Measurements from ENCODE around the gene CNOT8.

Gene CNOT8

DNA sequence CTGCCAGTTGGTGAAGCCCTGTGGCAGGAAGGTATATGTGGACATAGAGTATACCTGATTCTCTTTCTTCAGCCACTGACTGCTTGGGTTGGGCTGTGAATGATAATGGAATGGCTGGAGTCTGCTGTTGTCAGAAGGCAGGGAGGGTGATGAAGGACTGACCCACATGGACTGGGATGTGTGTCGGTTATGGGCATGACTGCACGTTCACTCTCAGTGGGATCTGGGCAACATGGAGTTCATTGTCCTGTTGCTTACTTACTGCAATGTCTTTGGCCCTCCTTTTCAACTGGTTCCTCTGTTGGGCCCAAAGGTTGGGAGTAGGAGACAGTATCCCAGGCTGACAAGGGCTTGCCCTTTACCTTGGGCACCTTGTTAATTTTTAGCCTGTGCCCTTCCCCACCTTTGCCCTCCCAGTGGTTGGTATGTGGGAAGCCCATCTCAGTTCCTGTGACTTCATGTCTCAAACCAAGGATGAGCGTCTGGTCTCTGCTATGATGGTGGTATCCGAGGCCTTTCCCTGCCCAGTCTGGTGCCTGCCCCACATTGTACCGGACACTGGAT is 42.7 kb upstream of the CNOT8 start:
- Histone ChIP-seq H3K36me3 (ENCODE audit: insufficient read depth, low read length) (peaks cover 97% of the 10 kb centered on the region), H3K4me1 (ENCODE audit: insufficient read depth, low read length) (no peaks in the 10 kb centered on the region), H3K4me2 (ENCODE audit: insufficient read depth, low read length) (no peak overlapping the region), H3K9ac (ENCODE audit: low read depth, low read length) (no peak overlapping the region), H3K27ac (ENCODE audit: low read length) (no peak overlapping the region), H2AFZ (ENCODE audit: low read depth, low read length) (no peak overlapping the region), H3K79me2 (ENCODE audit: insufficient read depth, low read length) (peaks cover 8% of the 10 kb centered on the region), H3K4me3 (ENCODE audit: low read depth in 1 of 2, low read length in 2 of 2) (no peak overlapping the region), H3K9me3 (ENCODE audit: insufficient read depth, low read length, severe bottlenecking) (no peaks in the 10 kb centered on the region), H4K20me1 (ENCODE audit: insufficient read depth, low read length) (peaks cover 48% of the 10 kb centered on the region), H3K27me3 (ENCODE audit: insufficient read depth, low read length, poor library complexity) (no peaks in the 10 kb centered on the region)
- DNase-seq (no peak), ATAC-seq (ENCODE audit: insufficient read depth, low read depth) (no peak)
- TF ChIP-seq EZH2 (IDR thresholded peaks at IDR 0.05; ENCODE audit: borderline replicate concordance, low read depth, low read length, severe bottlenecking), result no peak
- TF ChIP-seq, protein P1, sequence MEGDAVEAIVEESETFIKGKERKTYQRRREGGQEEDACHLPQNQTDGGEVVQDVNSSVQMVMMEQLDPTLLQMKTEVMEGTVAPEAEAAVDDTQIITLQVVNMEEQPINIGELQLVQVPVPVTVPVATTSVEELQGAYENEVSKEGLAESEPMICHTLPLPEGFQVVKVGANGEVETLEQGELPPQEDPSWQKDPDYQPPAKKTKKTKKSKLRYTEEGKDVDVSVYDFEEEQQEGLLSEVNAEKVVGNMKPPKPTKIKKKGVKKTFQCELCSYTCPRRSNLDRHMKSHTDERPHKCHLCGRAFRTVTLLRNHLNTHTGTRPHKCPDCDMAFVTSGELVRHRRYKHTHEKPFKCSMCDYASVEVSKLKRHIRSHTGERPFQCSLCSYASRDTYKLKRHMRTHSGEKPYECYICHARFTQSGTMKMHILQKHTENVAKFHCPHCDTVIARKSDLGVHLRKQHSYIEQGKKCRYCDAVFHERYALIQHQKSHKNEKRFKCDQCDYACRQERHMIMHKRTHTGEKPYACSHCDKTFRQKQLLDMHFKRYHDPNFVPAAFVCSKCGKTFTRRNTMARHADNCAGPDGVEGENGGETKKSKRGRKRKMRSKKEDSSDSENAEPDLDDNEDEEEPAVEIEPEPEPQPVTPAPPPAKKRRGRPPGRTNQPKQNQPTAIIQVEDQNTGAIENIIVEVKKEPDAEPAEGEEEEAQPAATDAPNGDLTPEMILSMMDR (IDR thresholded peaks at IDR 0.05; ENCODE audit: borderline replicate concordance, extremely low read depth, low read length, poor library complexity, severe bottlenecking), result no peak

DNA sequence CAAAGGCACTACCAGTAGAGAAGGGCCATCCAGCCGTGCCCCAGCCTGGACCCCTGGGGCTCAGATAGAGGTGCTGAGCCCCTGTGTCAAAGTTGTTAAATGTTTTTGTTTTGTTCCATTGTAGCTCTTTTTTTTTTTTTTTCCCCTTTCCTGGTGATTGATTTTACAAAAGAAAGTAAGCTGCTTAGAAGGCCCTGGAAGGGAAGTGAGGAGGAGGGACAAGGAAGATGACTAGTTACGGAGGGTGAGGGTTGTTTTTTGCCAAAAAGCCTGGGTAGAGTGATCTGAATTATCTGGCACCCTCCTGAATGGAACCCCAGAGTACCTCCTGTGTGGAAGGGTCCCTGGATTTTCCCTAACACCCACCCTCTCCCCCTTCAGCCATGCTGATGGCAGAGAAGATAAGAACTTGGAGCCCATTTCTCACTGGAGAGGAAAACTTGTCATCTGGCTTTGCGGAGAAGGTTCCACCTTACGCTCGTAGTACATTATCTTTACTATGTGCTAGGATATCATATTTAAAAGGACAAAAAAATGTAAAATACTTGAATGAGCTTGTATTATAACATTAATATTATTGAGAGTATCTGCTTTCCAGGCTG is 41.4 kb upstream of the CNOT8 start:
- Histone ChIP-seq H3K4me2 (ENCODE audit: insufficient read depth, low read length) (no peak overlapping the region), H3K4me3 (ENCODE audit: low read depth in 1 of 2, low read length in 2 of 2) (no peak overlapping the region), H3K36me3 (ENCODE audit: insufficient read depth, low read length) (peaks cover 90% of the 10 kb centered on the region), H3K9ac (ENCODE audit: low read depth, low read length) (no peak overlapping the region), H3K9me3 (ENCODE audit: insufficient read depth, low read length, severe bottlenecking) (no peaks in the 10 kb centered on the region), H3K27ac (ENCODE audit: low read length) (no peak overlapping the region), H3K27me3 (ENCODE audit: insufficient read depth, low read length, poor library complexity) (no peaks in the 10 kb centered on the region), H4K20me1 (ENCODE audit: insufficient read depth, low read length) (peaks cover 39% of the 10 kb centered on the region), H2AFZ (ENCODE audit: low read depth, low read length) (no peak overlapping the region), H3K79me2 (ENCODE audit: insufficient read depth, low read length) (peaks cover 4% of the 10 kb centered on the region), H3K4me1 (ENCODE audit: insufficient read depth, low read length) (no peaks in the 10 kb centered on the region)
- ATAC-seq (ENCODE audit: insufficient read depth, low read depth), result no peak
- no peak for TF ChIP-seq EZH2 (IDR thresholded peaks at IDR 0.05; ENCODE audit: borderline replicate concordance, low read depth, low read length, severe bottlenecking)
- TF ChIP-seq, protein P1 (IDR thresholded peaks at IDR 0.05; ENCODE audit: borderline replicate concordance, extremely low read depth, low read length, poor library complexity, severe bottlenecking), result no peak
- no peak for DNase-seq

DNA sequence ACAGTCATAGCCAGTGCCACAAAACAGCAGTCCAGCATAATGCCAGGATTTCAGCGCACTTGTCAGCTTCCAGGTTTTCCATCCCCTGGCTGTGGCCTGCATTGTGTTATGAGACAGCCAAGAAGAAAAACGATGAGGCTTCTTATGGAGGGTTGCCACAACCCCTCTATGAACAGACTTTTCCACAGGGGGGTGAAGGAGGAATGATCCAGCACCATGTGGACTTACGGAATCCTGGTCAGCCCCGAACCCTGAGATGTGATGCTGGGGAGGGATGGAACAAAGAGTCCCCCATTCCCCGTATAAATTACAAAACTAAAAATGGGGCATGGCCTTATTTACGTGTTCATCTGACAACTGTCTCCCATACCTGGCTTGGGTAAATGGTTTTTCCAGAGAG is 40.6 kb upstream of the CNOT8 start:
- Histone ChIP-seq H4K20me1 (ENCODE audit: insufficient read depth, low read length) (peaks cover 39% of the 10 kb centered on the region), H3K9ac (ENCODE audit: low read depth, low read length) (no peak overlapping the region), H3K4me2 (ENCODE audit: insufficient read depth, low read length) (no peak overlapping the region), H3K79me2 (ENCODE audit: insufficient read depth, low read length) (peaks cover 4% of the 10 kb centered on the region), H3K4me3 (ENCODE audit: low read depth in 1 of 2, low read length in 2 of 2) (no peak overlapping the region), H3K36me3 (ENCODE audit: insufficient read depth, low read length) (peaks cover 90% of the 10 kb centered on the region), H3K27ac (ENCODE audit: low read length) (no peak overlapping the region), H3K4me1 (ENCODE audit: insufficient read depth, low read length) (no peaks in the 10 kb centered on the region), H3K27me3 (ENCODE audit: insufficient read depth, low read length, poor library complexity) (no peaks in the 10 kb centered on the region), H2AFZ (ENCODE audit: low read depth, low read length) (no peak overlapping the region), H3K9me3 (ENCODE audit: insufficient read depth, low read length, severe bottlenecking) (no peaks in the 10 kb centered on the region)
- no peak for DNase-seq
- no peak for ATAC-seq (ENCODE audit: insufficient read depth, low read depth)
- TF ChIP-seq, protein P1 (IDR thresholded peaks at IDR 0.05; ENCODE audit: borderline replicate concordance, extremely low read depth, low read length, poor library complexity, severe bottlenecking), result no peak
- TF ChIP-seq EZH2 (IDR thresholded peaks at IDR 0.05; ENCODE audit: borderline replicate concordance, low read depth, low read length, severe bottlenecking), result no peak

Measured in DND-41 (cell line).